Stimulated activated CD4-positive, alpha-beta T cell treated with anti-CD3 and anti-CD28 coated beads, Interleukin-1b, Interleukin-23, amount 100 ng/mL, for 4 hours (primary cell): ENCODE results near the gene DAGLA.
"Not testable (repeated sequence)": the region's sequence is repeated elsewhere in the genome, so short reads cannot be mapped to it uniquely, and the experiment has no call there.

Source experiments
- DNase-seq, 2 donors: peaks; one replicate each; pipeline ENCODE4 v3.0.0-alpha.2; 2020; ENCODE audit warnings: low read depth in 2 of 2

The DAGLA gene

GRCh38 chr11:61666684-61667297 lies 13.4 kb upstream of the DAGLA start:
- DNase-seq: no peak

DNA sequence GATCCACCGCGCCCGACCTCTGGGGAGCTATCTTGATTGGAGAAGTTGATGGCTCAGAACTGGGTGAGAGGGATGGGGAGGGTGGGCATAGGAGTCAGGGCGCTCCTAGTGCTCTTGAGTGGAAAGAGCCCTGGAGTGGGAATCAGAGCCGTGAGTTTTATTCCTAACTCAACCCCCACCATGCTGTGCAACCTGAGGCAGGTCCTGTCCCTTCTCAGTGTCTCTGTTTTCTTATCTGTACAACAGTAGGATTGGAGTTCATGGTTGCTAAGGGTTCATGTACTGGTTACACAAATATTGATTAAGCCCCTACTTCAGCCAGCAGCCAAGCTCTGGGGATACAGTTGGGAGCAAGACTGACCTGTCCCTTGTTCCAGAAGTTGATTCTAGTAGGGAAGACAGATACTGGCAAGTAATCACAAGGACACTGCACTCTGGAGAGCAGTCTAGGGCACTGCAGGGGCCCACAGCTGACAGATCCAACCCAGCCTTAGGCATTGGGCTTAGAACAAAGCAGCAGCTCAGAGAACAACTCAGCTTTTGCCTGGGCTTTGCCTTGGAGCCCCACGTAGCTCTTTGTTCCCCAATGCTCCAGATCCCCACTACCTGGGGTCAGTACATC lies 12.4 kb upstream of the DAGLA start:
- no peak for DNase-seq

DNA sequence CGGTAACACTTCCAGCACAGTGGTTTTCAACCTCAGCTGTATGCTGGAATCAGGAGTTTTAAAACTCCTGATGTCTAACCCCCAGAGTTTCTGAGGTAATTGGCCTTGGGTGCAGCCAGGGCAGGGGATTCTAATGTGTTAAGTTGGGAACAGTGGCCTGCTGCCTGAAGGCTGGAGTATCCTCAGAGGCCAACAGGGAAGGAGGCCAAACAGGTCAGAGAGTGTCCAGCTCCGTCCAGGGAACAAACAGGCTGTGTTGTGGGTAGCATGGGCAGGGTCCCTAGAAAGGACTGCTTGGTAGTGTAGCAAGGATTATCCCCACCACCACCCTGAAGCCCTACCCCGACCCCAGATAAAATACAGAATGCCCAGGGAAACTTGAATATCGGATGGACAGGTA lies 10.8 kb upstream of the DAGLA start:
- no peak for DNase-seq

GRCh38 chr11:61670626-61671025 lies 9.6 kb upstream of the DAGLA start:
- DNase-seq: no peak

- no peak for DNase-seq
Measured at GRCh38 chr11:61671527-61671926, 8.7 kb upstream of the DAGLA start.

DNA sequence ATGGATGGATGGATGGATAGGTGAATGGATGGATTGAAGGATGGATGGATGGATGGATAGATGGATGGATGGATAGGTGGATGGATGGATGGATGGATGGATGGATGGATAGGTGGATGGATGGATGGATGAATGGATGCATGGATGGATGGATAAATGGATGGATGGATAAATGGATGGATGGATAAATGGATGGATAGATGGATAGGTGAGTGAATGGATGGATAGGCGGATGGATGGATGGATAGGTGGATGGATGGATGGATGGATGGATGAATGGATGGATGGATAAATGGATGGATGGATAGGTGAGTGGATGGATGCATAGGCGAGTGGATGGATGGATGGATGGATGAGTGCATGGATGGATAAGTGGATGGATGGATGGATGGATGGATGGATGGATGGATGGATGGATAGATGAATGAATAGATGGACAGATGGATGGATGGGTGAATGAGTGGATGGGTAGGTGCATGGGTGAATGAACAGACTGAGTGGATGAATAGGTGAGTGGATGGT lies 6.2 kb upstream of the DAGLA start:
- DNase-seq: not testable (repeated sequence)

DNA sequence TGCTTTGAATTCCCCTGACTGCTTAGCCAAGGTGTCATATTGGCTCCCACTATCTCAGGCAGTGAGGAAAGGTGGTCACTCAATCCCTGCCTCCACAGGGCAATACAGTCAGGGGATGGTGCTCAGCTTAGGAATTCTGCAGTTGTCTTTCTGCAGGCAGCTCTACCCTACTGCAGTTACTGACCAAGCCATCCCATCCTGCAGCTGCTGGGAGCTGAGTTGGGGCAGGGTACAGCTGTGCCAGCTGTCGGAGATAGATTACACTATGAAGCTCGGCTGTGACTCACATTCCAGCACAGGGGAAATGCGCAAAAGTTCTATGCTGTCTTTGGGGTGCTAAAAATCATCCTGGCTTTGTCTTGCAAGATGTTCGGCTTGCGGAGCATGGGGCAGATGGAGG lies 4.4 kb upstream of the DAGLA start:
- DNase-seq: no peak

DNA sequence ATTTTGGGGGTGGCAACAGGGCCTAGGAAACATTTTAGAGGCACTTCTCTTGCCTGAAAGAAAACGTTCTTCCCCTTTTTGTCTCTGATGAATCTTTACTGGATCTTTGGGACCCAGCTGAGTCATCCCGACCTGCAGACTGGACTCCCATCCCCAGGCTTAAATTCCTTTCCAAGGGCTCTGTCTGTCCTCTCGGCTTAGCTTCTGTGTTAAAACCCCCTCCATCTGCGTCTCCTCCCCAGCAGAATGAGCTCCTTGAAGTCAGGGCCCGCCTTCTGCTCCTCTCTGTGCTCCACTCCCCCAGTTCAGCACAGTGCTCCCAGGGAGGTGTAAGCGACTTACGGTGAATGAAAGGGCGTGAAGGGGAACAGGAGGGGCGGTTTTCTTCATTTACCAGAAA lies 895 bp upstream of the DAGLA start:
- DNase-seq: no peak

- no peak for DNase-seq
Measured at GRCh38 chr11:61680622-61681221, 531 bp downstream of the DAGLA start.

GRCh38 chr11:61682093-61682732 lies 2.0 kb downstream of the DAGLA start:
- no peak for DNase-seq

DNA sequence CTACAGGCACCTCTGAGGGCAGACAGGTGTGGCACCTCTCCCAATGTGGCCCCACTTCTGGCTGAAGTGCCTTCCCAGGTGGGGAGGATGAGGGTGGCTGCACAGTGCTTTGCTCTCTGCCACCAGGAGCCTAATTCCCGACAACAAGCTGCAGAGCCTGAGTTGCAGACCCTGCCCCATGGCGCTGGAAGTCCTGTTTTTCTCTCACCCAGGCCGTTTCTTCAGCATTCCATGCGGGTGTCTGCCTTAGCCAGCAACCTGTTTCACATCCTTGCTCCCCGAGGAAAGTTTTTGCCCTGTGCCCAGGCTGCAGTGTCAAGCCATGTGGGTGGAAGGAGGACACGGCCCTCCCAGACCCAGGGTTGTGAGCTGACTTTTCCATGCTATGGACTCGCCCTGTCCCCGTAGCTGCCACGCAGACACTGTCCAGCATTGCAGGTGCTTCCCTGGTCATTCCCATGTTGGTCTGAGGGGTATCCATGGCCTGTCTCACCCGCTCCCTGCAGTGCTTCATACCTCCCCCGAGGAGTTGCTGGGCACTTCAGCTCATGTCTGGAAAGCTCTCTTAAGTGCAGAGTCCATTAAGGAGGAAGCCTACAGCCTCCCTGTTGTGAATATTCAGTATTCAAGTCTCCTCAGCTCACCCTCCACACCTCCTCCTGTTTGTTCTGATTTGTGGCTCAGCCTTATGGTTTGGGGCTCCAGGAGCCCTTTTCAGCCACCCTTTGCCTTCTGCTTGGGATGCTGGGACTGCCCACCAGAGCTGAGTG lies 2.9 kb downstream of the DAGLA start:
- DNase-seq: no peak

DNA sequence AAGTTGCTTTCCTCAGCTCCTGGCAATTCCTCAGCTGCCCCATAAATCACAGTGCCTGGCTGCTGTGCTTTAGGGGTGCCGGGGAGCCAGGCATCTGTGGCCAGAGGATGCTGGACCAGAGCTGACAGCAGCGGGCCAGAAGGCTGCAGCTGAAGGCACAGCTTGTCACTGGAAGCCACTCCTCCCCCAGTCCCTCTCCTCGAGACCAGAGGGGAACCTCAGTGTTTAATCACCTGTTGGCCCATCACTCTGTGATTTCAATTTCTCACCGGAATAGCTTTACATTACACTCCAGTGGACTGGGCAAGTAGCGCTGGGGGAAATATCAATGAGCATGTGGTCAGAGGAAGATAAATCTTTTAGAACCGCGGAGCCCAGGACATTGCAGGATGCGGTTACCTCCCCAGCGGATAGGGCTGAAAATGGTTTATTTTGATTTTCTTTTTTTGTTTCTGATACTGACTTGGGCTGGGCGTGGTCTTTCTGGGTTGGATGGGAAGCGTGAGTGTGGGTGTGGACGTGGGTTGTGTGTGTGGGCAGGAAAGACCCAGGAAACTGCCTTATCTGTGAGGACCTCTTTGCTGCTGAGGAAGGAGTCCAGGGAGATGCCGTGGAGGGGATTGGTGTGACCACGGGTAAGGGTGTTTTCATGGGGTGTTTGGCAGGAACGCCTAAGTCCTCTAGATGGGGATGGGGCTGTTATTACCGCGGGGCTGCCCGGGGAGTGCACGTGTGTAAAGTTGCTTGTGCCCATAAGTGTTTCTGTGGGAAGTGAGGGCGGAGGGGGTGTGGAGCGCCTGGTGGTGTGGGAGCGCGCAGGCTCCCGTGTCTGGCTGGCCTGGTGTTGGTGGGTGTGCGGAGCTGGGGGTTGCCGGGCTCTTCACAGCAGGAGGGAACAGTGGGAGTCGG lies 4.0 kb downstream of the DAGLA start:
- peak in 1 of 2 donors; percentile 31 for DNase-seq

- DNase-seq: no peak
Measured at GRCh38 chr11:61684870-61685616, 4.9 kb downstream of the DAGLA start.

DNA sequence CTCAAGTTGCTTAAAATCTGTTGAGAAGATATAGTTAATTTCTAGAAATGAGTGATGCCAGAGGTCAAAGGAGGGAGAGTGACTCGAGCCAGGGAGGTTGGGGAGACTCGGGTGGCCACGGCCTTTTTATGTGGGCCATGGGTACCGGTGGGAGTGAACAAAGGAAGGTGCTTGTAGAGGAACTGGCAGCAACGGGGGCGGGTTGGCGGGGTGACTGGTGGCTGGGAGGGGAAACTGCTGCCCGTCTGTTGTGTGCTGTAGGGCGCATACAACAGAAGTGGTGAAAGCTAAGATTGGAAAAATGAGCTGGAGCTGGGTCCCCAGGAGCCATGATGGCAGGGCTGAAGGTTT lies 5.4 kb downstream of the DAGLA start:
- DNase-seq: no peak

- DNase-seq: no peak
Measured at GRCh38 chr11:61686066-61686465, 5.9 kb downstream of the DAGLA start.

DNA sequence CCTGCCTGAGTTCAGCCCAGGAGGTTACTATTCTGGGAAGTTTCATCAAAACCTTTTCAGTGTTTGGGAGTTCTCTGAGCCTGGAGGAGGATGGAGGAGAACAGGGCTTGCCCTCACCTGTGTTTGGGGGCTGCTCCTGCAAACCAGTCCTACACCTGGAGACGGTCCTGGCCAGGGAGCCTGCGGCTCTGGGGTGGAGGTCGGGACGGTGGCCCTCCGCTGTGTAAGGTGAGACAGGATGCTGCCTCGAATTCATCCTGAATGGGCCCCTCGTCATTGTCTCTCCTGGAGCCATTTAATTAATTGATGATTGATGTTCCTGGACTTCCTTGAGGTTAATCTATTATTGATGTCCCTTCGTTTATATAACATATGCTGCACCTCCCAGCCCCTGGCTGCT lies 6.3 kb downstream of the DAGLA start:
- no peak for DNase-seq

- no peak for DNase-seq
Measured at GRCh38 chr11:61687420-61687819, 7.2 kb downstream of the DAGLA start.

DNA sequence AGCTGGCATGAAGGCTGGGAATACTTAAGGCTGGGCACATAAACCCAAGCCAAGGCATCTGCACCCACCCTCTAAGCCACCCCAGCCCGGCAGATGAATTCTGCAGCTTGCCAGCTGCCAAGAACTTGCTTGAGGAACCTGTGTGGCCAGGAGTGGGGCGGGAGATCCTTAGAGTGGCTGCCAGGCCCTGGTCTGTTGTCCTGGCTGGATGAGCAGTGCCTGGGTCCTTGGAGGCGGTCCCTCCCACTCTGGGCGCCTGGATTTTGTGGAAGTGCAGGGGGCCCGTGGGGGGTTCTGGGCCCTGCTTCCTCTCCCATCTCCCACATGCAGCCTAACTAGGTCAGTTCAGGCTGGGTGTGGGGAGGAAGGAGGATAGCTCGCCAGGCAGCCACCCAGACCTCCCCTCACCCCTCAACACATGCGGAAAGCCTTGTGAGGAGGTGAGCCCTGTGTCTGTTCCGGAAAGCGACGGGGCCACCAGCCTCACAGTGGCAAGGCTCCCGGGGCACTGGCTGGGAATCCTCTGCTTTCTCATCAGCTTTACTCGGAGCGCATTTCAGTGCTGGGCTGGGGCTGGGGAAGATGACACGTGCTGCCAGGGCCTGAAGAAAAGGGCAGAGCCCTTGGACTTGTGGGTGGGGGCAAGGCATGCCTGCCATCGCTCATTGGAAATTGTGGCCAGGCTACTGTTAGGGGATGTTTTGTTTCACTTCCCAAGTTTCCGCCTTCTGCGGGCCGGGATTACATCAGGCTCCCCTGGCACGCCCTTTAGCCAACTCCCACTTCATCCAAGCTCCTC lies 8.4 kb downstream of the DAGLA start:
- no peak for DNase-seq

GRCh38 chr11:61689164-61689496 lies 8.9 kb downstream of the DAGLA start:
- DNase-seq: no peak
